Mesenchymal stem cell (in vitro differentiated cells and primary cell): ENCODE data around the gene XAGE5.
"Not testable (repeated sequence)": the region's sequence is repeated elsewhere in the genome, so short reads cannot be mapped to it uniquely, and the experiment has no call there.

Experiments
- DNase-seq: peaks from one replicate; pipeline ENCODE4 v3.0.0-alpha.2; 2013
- H2AFZ ChIP-seq: one replicate; pipeline ENCODE4 v1.6.1; 2013; ENCODE audit warnings: low read depth, mild to moderate bottlenecking, control low read depth, inconsistent platforms, low read length, moderate library complexity
- H2AK5ac ChIP-seq: 2 replicates; pipeline ENCODE4 v1.6.1; 2013; ENCODE audit warnings: low read length, moderate library complexity, mild to moderate bottlenecking, inconsistent platforms; ENCODE audit not compliant: severe bottlenecking
- H2BK120ac ChIP-seq: one replicate; pipeline ENCODE4 v1.6.1; 2013; ENCODE audit warnings: low read depth, mild to moderate bottlenecking, inconsistent platforms, low read length, moderate library complexity
- H2BK12ac ChIP-seq, 2 experiments: one replicate each; pipeline ENCODE4 v1.6.1; 2013; ENCODE audit warnings: inconsistent platforms in 2 of 2, low read length in 2 of 2, mild to moderate bottlenecking in 2 of 2, moderate library complexity in 2 of 2, control low read depth in 1 of 2
- H2BK15ac ChIP-seq: one replicate; pipeline ENCODE4 v1.6.1; 2013; ENCODE audit warnings: mild to moderate bottlenecking, low read depth, inconsistent platforms; ENCODE audit not compliant: poor library complexity, severe bottlenecking
- H2BK5ac ChIP-seq: 2 replicates; pipeline ENCODE4 v1.6.1; 2013; ENCODE audit warnings: low read depth, mild to moderate bottlenecking, low read length, control low read depth, inconsistent platforms; ENCODE audit not compliant: poor library complexity, severe bottlenecking
- H3K14ac ChIP-seq, 2 experiments: one replicate each; pipeline ENCODE4 v1.6.1; 2013; ENCODE audit warnings: inconsistent platforms in 2 of 2, low read length in 2 of 2, control low read depth in 1 of 2, mild to moderate bottlenecking in 1 of 2, moderate library complexity in 1 of 2
- H3K18ac ChIP-seq, 2 experiments: one replicate each; pipeline ENCODE4 v1.6.1; 2013; ENCODE audit warnings: inconsistent platforms in 2 of 2, low read length in 2 of 2, control low read depth in 1 of 2, low read depth in 1 of 2, mild to moderate bottlenecking in 1 of 2
- H3K23ac ChIP-seq, 2 experiments: one replicate each; pipeline ENCODE4 v1.6.1; 2013; ENCODE audit warnings: inconsistent platforms in 2 of 2, low read length in 2 of 2, mild to moderate bottlenecking in 2 of 2, moderate library complexity in 2 of 2, control low read depth in 1 of 2
- H3K27ac ChIP-seq: 2 replicates; pipeline ENCODE4 v1.5.1; 2013; ENCODE audit warnings: mild to moderate bottlenecking, moderate library complexity, low read length, control low read depth, inconsistent platforms; ENCODE audit not compliant: poor library complexity, severe bottlenecking
- H3K27me3 ChIP-seq, 2 experiments: 2 replicates each; pipeline versions ENCODE4 v1.6.1 to v1.7.0; 2013; ENCODE audit warnings: low read length in 2 of 2, mild to moderate bottlenecking in 2 of 2, moderate library complexity in 2 of 2, control low read depth in 1 of 2, inconsistent platforms in 1 of 2; ENCODE audit not compliant: control insufficient read depth in 1 of 2, insufficient read depth in 1 of 2
- H3K36me3 ChIP-seq, 2 experiments: 2 replicates each; pipeline versions ENCODE4 v1.6.1 to v1.7.0; 2013; ENCODE audit warnings: low read length in 2 of 2, control low read depth in 1 of 2, inconsistent platforms in 1 of 2, low read depth in 1 of 2, mild to moderate bottlenecking in 1 of 2; ENCODE audit not compliant: insufficient read depth in 2 of 2, control insufficient read depth in 1 of 2
- H3K4ac ChIP-seq, 2 experiments: one replicate each; pipeline ENCODE4 v1.6.1; 2013; ENCODE audit warnings: inconsistent platforms in 2 of 2, low read length in 2 of 2, mild to moderate bottlenecking in 2 of 2, moderate library complexity in 2 of 2, control low read depth in 1 of 2, low read depth in 1 of 2
- H3K4me1 ChIP-seq: 2 replicates; pipeline ENCODE4 v1.6.1; 2013; ENCODE audit warnings: low read depth, low read length, control low read depth; ENCODE audit not compliant: control insufficient read depth, insufficient read depth
- H3K4me2 ChIP-seq: 2 replicates; pipeline ENCODE4 v1.6.1; 2013; ENCODE audit warnings: low read length, mild to moderate bottlenecking, inconsistent platforms; ENCODE audit not compliant: poor library complexity, severe bottlenecking
- H3K4me3 ChIP-seq, 2 experiments: 2 replicates each; pipeline versions ENCODE4 v1.5.1 to v1.7.0; 2013; ENCODE audit warnings: low read length in 2 of 2, mild to moderate bottlenecking in 2 of 2, control low read depth in 1 of 2, low read depth in 1 of 2; ENCODE audit not compliant: insufficient read depth in 1 of 2
- H3K79me1 ChIP-seq: replicated peaks from 2 replicates; pipeline ENCODE4 v1.6.1; 2013; ENCODE audit warnings: mild to moderate bottlenecking, control low read depth, low read length, inconsistent platforms; ENCODE audit not compliant: poor library complexity, severe bottlenecking
- H3K9ac ChIP-seq: 2 replicates; pipeline ENCODE4 v1.7.0; 2013; ENCODE audit warnings: mild to moderate bottlenecking, low read length, moderate library complexity
- H3K9me3 ChIP-seq: 2 replicates; pipeline ENCODE4 v1.7.0; 2013; ENCODE audit warnings: mild to moderate bottlenecking, low read length; ENCODE audit not compliant: control insufficient read depth
- H4K8ac ChIP-seq: one replicate; pipeline ENCODE4 v1.6.1; 2013; ENCODE audit warnings: inconsistent platforms, mild to moderate bottlenecking, low read length, moderate library complexity
- H4K91ac ChIP-seq: one replicate; pipeline ENCODE4 v1.6.1; 2013; ENCODE audit warnings: mild to moderate bottlenecking, low read length, inconsistent platforms
- WGBS: methylation state at CpG from one replicate; pipeline ENCODE4 v1.1.7; 2013; ENCODE audit warnings: mixed read lengths; 5-methylcytosine and 5-hydroxymethylcytosine counted together

XAGE5 gene

DNA sequence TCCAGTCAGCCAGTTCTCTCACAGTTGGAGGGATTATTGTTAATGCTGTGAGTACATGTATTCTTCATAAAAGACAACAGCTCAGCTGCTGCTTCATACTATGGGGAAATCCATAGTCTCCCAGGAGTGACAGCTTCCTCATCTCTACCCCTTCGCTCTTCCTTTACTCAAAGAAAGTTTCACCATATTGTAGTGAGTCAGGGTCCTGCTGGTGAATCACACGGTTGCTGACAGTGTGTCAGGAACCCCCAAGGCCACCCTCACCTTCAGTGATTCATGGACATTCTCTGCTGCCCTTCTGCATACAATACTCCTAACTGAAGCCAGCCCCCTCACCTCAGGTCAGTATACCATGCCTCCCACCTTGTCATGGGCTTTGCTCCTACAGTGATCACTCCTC lies 6.2 kb upstream of the XAGE5 start:
- not testable (repeated sequence) for H4K8ac ChIP-seq, H3K9ac ChIP-seq, H3K18ac ChIP-seq, H3K4me1 ChIP-seq, H3K27ac ChIP-seq, H3K14ac ChIP-seq, H3K4me2 ChIP-seq, H3K4me3 ChIP-seq, H3K79me1 ChIP-seq, H2AK5ac ChIP-seq, H2BK12ac ChIP-seq, H2BK15ac ChIP-seq, H4K91ac ChIP-seq, H3K4ac ChIP-seq, H3K9me3 ChIP-seq, H2BK120ac ChIP-seq, H3K36me3 ChIP-seq, H2BK5ac ChIP-seq, H2AFZ ChIP-seq, H3K23ac ChIP-seq, DNase-seq
- peaks cover 0 to 26% of the 10 kb centered on the region in 2 experiments for H3K27me3 ChIP-seq
- 52% methylated on average over 2 of the region's 2 CpGs for WGBS

DNA sequence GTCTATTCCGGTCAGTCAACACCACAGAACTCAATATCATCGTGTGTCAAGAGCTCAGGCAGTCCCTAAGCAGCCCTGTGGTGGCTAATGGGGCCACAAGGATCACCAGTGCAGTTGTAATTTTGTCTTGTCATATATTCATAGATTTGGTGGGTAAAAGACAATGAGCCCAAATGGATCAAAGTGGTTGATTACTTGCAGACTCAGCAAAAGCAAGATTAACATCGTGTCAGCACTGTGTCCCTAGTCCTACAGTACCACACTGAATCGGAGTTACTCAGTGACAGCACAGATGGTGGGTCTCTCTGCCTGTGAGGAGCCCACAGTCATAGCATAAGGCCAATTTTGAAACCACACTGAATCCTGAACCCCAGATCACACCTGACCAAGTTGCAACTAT lies 8.7 kb downstream of the XAGE5 start:
- Histone ChIP-seq H3K27me3 (peaks cover 0 to 77% of the 10 kb centered on the region in 2 experiments), H3K18ac (no peak overlapping the region), H3K14ac (no peak overlapping the region), H3K4me2 (no peak overlapping the region), H2AK5ac (no peak overlapping the region), H3K79me1 (no peaks in the 10 kb centered on the region), H2BK5ac (no peak overlapping the region), H2BK120ac (no peak overlapping the region), H2BK12ac (no peak overlapping the region), H3K4ac (no peak overlapping the region), H3K23ac (no peak overlapping the region), H3K9ac (no peak overlapping the region), H3K9me3 (no peaks in the 10 kb centered on the region), H3K4me3 (no peak overlapping the region), H3K4me1 (no peaks in the 10 kb centered on the region), H2AFZ (no peak overlapping the region), H4K8ac (no peak overlapping the region), H3K27ac (no peak overlapping the region), H4K91ac (no peak overlapping the region), H2BK15ac (no peak overlapping the region), H3K36me3 (no peaks in the 10 kb centered on the region)
- 71% methylated on average over 2 of the region's 4 CpGs for WGBS
- no peak for DNase-seq

DNA sequence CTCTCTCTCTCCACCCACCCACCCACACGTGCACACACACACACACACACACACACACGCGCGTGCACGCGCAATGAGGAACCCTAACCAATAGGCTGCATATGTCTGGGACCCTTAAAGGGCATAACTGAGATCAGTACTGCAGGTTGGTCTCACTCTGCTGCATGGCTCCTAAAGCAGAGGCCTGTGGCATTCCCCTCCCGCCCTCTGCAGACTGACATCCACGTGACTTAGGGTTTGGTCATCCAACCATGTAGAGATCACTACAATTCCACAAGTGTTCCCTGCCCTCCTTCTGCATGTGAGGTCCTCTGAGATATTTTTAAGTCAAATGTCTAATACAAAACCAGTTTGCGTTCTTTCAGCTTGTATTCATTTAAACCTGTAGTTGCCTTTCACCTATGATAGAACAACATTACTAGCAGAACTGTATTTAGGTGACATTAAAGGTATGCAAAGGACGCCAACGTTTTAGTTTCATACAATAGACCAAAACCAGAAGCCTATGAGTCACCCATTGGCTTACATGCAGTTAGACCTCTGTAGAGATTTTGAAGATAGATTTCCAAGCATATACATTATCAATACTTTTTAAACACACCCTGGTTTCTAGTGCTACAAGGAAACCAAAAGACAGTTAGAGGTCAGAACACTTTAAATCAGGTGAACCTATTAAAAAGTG lies 10.1 kb downstream of the XAGE5 start:
- Histone ChIP-seq H2BK15ac (no peak overlapping the region), H3K4me1 (no peaks in the 10 kb centered on the region), H3K27ac (no peak overlapping the region), H4K91ac (no peak overlapping the region), H3K23ac (no peak overlapping the region), H2BK12ac (no peak overlapping the region), H3K9me3 (no peaks in the 10 kb centered on the region), H2BK120ac (no peak overlapping the region), H3K4me2 (no peak overlapping the region), H3K79me1 (no peaks in the 10 kb centered on the region), H4K8ac (no peak overlapping the region), H2AFZ (no peak overlapping the region), H3K18ac (no peak overlapping the region), H2BK5ac (no peak overlapping the region), H3K27me3 (peaks cover 0 to 72% of the 10 kb centered on the region in 2 experiments), H3K4me3 (no peak overlapping the region), H3K36me3 (no peaks in the 10 kb centered on the region), H3K4ac (no peak overlapping the region), H3K9ac (no peak overlapping the region), H3K14ac (no peak overlapping the region), H2AK5ac (no peak overlapping the region)
- 80% methylated on average over 8 of the region's 11 CpGs for WGBS
- no peak for DNase-seq

DNA sequence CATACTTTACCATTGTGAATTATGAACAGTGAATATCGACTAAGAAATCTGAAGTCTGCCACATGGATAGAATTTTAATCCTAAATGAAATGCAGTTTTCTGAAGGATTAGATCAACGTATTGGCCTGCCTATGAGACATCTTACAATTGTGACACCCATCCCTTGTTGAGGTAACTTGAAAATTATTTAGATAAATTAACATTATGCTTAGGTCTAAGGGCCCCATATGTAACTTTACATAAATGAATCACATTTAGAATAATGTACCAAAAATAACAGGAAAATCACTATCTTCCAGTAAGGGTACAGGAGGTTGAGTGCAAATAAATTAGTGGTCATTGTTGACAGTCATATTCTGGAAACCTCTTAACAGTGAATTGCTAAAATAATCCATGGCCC lies 13.5 kb downstream of the XAGE5 start:
- H2BK5ac ChIP-seq = no peak overlapping the region
- H2AFZ ChIP-seq = no peak overlapping the region
- peaks cover 0 to 44% of the 10 kb centered on the region in 2 experiments for H3K27me3 ChIP-seq
- no peak overlapping the region for H3K27ac ChIP-seq
- no peak overlapping the region for H2AK5ac ChIP-seq
- H3K9me3 ChIP-seq = peaks cover 4% of the 10 kb centered on the region
- H3K23ac ChIP-seq = no peak overlapping the region
- H4K91ac ChIP-seq = no peak overlapping the region
- no CpG with 5 or more reads among the region's 2 CpGs for WGBS
- H3K4me3 ChIP-seq = no peak overlapping the region
- H3K36me3 ChIP-seq = no peaks in the 10 kb centered on the region
- no peak overlapping the region for H3K9ac ChIP-seq
- DNase-seq = no peak
- no peaks in the 10 kb centered on the region for H3K4me1 ChIP-seq
- H4K8ac ChIP-seq = no peak overlapping the region
- no peak overlapping the region for H3K18ac ChIP-seq
- H3K4ac ChIP-seq = no peak overlapping the region
- H2BK15ac ChIP-seq = no peak overlapping the region
- H3K14ac ChIP-seq = no peak overlapping the region
- H3K4me2 ChIP-seq = no peak overlapping the region
- no peak overlapping the region for H2BK12ac ChIP-seq
- H3K79me1 ChIP-seq = no peaks in the 10 kb centered on the region
- no peak overlapping the region for H2BK120ac ChIP-seq
